GM21381 (cell line): ENCODE measurements around the gene KEL.

Experiments used
- ATAC-seq: cut with Tn5 transposase; IDR thresholded peaks from one replicate; pipeline ENCODE4 v1.9.1; 2021; ENCODE audit warnings: mild to moderate bottlenecking, moderate library complexity; ENCODE audit not compliant: unreplicated experiment

KEL gene

DNA sequence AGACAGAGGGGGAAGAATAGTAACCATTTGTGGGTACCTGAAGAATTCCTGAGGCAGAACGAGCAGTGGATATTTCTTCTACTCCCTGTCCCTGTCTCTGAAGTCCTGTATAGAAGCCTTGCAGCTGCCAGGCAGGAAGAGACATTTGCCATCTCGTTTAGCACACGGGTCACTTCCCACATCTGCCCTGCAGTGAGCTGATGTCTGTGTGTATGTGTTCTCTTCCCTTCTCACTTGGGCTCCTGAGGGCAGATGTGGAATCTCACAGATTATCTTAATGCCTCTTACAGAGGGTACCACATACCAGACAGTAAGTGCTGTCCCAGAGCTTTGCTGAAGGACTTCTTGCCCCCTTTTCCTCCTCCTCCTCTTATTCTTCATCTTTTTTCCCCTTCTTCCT is 62.5 kb downstream of the KEL start:
- ATAC-seq: no peak

DNA sequence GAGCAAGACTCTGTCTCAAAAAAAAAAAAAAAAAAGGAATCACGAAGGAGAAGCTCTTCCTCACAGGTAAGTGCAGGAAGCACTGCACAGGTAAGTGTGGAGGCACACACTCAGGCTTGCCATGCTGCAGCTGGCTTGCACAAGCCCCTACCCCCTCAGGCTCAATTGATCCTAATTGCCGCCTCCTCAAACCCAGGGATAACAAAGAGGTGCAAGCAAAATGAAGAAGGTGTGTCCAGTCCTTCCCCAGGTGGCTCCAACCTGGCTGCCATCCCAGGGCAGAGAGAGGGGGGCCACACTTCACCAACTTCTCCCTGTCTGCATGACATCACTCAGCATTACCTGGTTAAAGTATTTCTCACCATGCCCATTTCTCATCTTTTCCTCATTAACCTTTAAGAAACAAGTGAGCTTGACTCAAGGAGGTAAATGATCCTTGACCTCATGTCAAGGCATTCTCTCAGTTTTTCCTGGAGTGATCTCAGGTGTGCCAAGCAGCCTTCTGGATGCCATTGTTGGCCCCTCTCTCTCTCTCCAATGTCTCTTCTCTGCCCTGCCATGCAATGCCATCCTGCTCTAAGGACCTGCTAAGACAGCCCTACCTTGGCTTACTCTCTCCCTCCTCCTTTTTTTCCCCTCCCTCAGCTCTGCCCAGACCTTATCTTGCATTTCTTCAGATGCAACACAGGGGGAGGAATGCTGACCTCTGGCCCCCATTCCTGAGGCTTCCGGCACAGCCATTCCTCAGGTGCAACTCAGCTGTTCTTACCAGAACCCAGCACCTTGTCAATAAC is 63.6 kb downstream of the KEL start:
- no peak for ATAC-seq

DNA sequence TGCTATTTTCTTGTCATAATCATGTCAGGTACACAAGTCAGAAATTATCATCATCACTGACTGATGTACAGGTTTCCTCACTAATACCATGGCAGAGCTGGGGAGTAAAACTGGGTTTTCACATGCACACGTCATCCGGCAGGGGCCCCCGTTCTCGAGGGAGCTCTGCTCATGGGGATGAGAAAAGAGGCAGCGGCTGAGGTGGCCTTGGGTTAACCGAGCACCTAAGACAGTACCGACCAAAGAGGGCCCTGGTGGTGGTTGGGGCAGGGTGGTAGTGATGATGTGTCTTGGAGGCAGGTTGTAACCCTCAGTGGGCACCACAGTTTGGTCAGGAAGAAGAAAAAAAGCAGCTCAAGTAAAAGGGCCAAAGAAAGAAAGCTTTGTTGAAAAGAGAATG is 64.5 kb downstream of the KEL start:
- no peak for ATAC-seq

DNA sequence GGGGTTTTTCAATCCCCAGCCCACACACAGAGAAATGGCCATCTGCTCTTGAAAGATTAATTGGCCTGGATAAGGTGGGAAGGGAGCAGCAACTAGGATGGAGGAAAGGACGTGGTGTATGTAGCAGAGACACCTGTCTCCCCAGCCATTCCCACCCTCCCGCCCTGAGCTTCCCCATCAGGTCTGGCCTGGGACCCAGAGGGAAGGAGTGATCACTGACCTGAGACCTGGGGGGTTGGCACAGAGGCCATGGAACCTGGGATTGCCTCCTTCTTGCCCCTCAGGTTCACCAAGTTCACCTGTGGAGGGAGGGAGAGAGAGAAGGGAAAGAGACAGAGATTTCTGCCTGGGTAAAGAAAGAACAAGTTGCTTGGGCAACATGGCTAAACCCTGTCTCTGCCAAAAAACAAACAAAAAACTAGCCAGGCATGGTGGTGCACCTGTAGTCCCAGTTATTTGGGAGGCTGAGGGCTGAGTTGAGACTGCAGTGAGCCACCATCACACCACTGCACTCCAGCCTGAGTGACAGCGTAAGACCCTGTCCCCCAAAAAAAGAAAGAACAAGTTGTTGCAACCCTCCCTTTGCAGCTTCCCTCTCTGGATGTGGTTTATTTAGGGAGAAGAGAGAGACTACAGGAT is 65.3 kb downstream of the KEL start:
- no peak for ATAC-seq

DNA sequence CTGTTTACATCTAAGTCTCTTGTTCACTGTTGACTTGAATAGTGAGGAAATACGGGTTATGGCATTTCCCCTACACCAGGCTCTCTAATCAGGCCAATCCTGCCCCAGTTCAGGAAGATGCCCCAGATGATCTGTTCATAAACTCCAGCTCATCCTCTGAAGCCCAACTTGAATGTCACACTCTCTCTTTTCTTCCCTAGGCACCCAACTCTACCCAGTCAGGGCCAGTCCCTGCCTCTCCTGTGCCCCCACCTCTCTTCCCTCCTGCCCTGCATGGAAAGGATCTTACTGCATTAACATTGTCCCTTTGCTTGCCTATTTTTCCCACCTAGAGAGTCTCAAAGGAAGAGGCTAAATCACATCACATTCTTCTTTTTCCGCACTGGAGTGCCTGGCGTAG is 66.0 kb downstream of the KEL start:
- ATAC-seq: no peak

DNA sequence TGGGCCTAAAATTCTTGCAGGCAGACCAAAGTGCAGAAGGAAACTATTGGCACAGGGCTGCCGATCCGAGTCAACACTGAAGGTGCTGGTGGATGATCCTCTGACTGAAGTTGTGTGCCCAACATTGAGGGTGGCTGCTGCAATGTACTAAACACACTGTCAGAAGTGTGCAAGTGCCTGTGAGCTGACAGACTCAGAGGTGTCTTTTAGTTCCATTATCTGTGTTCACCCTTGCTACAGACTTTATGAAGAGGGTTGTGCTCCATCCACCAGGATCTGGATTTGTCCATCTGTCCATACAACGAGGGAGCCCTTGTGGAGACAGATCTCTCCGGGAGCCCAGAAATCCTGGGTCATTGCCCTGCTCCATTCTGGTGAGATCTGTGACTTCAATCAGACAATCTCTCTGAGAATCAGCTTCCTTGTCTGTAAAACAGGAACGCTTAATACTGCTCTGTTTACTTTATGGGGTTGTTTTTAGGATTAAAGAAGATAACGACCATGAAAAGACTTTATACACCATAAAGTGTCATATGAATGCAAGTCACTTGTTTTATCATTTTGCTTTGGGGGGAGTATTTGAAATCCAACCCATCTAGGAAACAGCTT is 67.1 kb downstream of the KEL start:
- no peak for ATAC-seq

DNA sequence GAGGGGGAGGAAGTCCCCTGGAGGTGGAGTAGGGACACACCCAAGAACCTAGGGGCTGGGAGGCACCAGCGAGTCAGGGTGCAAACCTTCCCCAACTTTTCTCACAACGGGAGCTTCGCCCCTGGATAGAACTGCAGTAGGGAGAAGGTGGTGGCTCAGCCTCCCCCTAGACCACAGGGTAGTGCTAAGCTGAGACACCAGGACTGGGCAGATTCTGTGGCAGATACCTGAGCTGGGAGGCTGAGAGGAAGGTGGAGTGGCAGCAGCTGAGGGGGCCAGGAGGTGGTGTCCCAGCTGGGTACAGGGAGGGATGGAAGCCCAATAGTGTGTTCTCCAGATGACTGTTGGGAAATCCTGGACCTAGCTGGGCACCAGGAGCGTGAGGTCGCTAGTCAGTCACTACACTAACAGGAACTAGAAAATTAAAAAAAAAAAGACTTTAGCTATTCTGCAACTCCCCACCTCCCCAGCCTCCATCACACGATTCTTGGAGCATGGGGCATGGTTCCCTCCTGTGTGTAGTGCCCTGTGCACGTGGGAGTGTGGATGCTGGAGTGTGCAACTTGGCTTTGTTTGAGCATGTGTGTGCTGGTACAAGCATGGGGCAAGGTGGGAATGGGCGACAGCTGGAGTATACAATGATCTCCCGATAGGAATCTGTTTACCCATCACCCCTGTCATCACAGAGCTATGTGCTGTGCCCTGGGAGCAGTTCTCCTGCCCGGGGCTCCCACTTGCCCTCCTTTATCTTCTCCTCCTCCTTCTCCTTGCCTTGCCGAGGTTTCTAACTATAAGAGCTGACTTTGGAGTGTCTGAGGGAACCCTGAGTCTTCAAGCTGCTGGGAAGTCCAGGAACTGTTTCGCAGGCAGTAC is 67.8 kb downstream of the KEL start:
- no peak for ATAC-seq

DNA sequence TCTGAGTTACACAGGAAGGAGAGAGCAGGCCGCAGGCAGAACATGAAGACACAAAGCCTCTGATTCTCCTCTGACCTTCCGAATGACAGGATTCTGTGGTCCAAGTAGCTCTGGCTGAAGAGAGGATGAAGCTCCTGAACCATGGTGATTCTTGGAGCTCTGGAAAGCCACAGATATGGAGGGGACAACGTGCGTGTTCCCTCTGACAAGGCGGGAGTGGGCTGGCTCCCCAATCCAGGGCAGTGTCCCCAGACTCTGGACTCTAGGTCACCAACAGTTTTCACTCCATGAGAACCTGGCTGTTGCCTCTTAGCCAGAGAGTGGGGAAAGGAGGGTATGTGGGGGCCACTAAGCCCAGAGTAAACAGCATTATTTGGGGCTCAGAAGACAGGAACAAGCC is 69.2 kb downstream of the KEL start:
- no peak for ATAC-seq

DNA sequence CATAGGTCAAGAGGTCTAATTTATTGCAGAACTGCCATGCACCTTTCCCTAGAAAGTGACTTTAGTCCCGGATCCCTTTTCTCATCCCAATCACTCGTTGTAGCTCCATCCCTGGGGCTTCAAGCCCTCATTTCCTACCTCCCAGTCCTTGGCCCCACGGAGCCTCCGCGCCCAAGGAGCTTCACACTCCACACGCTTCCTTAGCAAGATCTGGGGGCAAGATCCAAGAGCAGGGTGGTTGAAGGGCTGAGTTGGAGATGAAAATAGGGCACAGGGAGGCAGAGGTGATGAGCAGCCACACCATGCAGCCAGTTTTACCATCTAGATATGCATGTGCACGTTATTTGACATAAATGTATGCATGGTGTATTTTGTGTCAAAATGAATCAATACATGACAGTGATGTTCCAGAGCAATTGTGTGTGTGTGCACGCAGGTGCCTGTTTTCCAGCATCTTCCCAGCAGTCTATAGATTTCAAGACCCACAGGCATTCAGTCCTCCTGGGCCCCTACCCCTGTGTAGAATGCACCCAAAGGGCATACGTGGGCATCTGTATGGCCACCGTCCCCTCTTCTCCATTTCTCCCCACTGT is 70.6 kb downstream of the KEL start:
- ATAC-seq: no peak
